Effector memory CD4-positive, alpha-beta T cell (primary cell): Measurements from ENCODE around the gene HOPX.
"Not testable (repeated sequence)": the region's sequence is repeated elsewhere in the genome, so short reads cannot be mapped to it uniquely, and the experiment has no call there.

Experiments
- DNase-seq, 3 donors: peaks; one replicate each; pipeline ENCODE4 v3.0.0-alpha.2; 2020
- H3K27ac ChIP-seq: 2 replicates; pipeline ENCODE4 v1.7.0; 2013; ENCODE audit warnings: mild to moderate bottlenecking, low read length, moderate library complexity; ENCODE audit not compliant: insufficient read depth, poor library complexity, severe bottlenecking
- H3K27me3 ChIP-seq: replicated peaks from 2 replicates; pipeline ENCODE4 v1.7.0; 2013; ENCODE audit warnings: mild to moderate bottlenecking, low read length; ENCODE audit not compliant: insufficient read depth, control insufficient read depth, poor library complexity, severe bottlenecking
- H3K36me3 ChIP-seq: 2 replicates; pipeline ENCODE4 v1.7.0; 2013; ENCODE audit warnings: mild to moderate bottlenecking, low read length, moderate library complexity; ENCODE audit not compliant: control insufficient read depth, insufficient read depth
- H3K4me1 ChIP-seq: 2 replicates; pipeline ENCODE4 v1.7.0; 2013; ENCODE audit warnings: low read length, mild to moderate bottlenecking; ENCODE audit not compliant: control insufficient read depth, insufficient read depth, poor library complexity, severe bottlenecking
- H3K4me3 ChIP-seq: 2 replicates; pipeline ENCODE4 v1.7.0; 2013; ENCODE audit warnings: low read length, low read depth, mild to moderate bottlenecking; ENCODE audit not compliant: insufficient read depth, poor library complexity, severe bottlenecking
- H3K9me3 ChIP-seq: 2 replicates; pipeline ENCODE4 v1.7.0; 2013; ENCODE audit warnings: mild to moderate bottlenecking, low read length, moderate library complexity; ENCODE audit not compliant: control insufficient read depth

HOPX gene

DNA sequence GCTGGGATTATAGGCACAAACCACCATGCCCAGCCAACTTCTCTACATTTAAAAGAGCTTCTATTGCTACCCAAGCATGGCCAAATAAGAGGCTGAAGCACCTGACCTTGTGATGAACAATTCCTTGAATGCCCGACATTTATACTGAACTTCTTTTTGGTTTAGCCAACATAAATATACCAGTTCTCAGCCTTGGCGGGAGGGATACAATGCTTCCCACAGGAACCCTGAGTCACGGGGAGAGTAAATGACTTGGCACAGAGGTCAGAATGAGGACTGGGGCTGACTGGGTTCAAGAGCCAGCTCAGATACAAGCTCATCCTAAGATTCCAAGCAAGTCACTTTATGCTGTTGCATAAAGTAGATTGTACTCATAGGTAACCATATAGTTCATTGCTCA, 6.1 kb downstream of the HOPX start:
- H3K36me3 ChIP-seq, result no peaks in the 10 kb centered on the region
- DNase-seq, result no peak
- no peaks in the 10 kb centered on the region for H3K27me3 ChIP-seq
- H3K9me3 ChIP-seq, result no peaks in the 10 kb centered on the region
- no peak overlapping the region for H3K4me3 ChIP-seq
- H3K4me1 ChIP-seq, result no peaks in the 10 kb centered on the region
- no peak overlapping the region for H3K27ac ChIP-seq

DNA sequence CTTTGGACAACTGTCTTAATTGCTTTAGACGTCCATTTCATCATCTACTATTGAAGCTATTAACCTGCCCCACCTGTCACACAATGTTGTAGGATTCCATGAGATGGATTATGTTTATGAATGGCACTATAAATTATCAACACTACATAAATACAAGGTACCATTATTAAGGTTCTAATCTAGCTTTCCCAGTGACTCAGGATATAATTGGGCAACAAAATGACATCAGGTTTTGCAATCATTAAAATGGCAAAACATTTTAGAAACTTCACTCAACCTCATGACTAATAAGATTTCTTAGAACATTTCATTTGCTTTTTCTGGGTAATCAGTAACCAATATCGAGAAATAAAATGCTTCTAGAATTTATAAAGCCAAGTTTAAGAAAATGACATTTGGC, 9.2 kb downstream of the HOPX start:
- Histone ChIP-seq H3K4me1 (no peaks in the 10 kb centered on the region), H3K4me3 (no peak overlapping the region), H3K36me3 (no peaks in the 10 kb centered on the region), H3K27ac (no peak overlapping the region), H3K27me3 (no peaks in the 10 kb centered on the region), H3K9me3 (no peaks in the 10 kb centered on the region)
- no peak for DNase-seq

DNA sequence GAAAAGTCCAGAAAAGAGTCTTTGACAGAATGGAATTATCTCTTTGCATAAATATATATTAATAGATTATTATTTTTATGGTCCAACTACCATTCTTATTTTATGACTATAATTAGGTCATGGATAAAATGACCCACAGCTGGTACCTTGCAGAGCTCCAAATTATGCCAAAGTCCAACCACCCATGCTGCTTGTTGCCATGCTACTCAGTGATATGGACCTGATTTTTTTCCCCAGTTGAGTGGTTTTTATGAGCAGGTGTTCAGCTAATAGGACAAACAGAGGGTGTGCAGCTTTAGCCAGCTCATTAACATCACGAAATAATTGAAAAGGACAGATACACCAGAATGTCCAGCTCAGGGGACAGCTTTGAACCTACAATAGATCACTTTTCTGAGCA, 9.7 kb downstream of the HOPX start:
- Histone ChIP-seq H3K4me1 (no peaks in the 10 kb centered on the region), H3K36me3 (no peaks in the 10 kb centered on the region), H3K4me3 (no peak overlapping the region), H3K27ac (no peak overlapping the region), H3K27me3 (no peaks in the 10 kb centered on the region), H3K9me3 (no peaks in the 10 kb centered on the region)
- no peak for DNase-seq

DNA sequence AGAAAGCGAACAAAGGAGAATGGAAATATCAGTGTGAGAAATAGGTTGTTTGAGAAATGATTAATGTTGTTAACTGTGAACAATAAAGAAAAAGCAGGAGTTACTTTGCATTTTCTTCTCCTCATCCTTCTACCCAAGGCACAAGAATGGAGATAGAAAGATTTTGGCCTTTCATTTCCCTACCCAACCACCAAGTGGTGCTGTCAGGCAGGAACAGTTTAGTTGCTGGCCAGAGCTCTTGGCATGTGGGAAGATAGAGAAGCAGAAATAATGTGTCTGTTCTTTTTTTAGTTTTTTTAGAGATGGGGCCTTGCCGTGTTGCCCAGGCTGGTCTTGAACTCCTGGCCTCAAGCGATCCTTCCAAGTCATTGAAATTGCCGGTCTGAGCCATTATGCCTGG, 12.8 kb downstream of the HOPX start:
- Histone ChIP-seq H3K36me3 (no peaks in the 10 kb centered on the region), H3K27me3 (no peaks in the 10 kb centered on the region), H3K9me3 (no peaks in the 10 kb centered on the region), H3K4me3 (no peak overlapping the region), H3K27ac (no peak overlapping the region), H3K4me1 (no peaks in the 10 kb centered on the region)
- no peak for DNase-seq

DNA sequence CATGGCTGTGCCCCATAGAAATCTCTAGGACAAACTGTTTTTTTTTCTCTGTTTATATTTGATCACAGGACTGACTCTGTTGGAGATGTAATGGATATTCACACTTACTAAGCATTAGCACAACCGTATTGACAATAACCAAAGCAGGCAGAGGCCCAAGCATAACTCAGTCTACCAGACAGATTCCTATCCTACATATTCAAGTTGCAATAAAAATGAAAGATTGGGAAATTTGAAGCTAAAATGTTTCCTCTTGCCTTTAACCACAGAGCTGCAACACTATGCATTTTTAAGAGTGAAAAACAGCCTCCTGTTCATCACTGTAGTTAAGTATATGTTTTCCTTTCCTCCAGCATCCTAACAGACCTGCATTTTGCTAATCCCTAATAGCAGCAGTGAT, 13.7 kb downstream of the HOPX start:
- not testable (repeated sequence) for H3K4me3 ChIP-seq, DNase-seq, H3K27me3 ChIP-seq, H3K36me3 ChIP-seq, H3K4me1 ChIP-seq, H3K27ac ChIP-seq, H3K9me3 ChIP-seq

DNA sequence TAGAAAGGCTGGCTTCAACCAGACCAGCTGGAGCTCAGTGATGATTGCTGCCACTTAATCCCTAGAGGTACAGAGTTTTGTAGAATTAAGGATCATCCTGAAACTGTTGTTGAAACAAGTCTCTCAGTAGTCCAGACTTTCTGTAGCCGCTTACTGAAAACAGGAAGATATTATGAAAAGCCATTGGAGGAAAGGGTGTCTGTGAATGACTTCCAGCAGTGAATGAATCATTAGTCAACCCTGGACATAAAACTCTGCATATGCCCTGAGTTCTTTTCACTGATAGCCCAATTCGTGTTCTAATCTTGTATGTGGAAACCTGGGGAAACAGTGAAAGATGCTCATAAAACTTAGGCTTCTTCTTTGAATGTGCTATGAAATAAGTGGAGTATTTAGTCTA, 14.8 kb downstream of the HOPX start:
- no peaks in the 10 kb centered on the region for H3K9me3 ChIP-seq
- no peaks in the 10 kb centered on the region for H3K36me3 ChIP-seq
- H3K27ac ChIP-seq, result no peak overlapping the region
- H3K4me1 ChIP-seq, result no peaks in the 10 kb centered on the region
- DNase-seq, result no peak
- no peak overlapping the region for H3K4me3 ChIP-seq
- no peaks in the 10 kb centered on the region for H3K27me3 ChIP-seq

DNA sequence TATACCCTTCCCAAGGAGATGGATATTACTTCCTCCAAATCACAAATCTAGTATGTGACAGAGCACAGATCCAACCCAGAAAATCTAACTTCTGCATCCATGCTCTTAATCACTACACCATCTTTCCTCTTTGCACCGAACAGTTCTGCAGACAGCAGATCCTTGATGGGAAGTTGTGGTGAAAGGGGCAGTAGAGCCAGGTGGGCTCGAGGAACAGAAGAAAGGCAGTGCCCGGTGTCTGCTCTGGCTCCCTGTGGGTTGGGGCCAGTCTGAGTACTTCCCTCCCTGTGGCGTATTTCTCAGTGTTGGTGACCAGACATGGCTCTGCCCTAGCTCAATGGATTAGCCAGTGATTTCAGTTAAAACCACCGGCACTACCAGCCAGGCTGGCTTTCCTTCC, 15.3 kb downstream of the HOPX start:
- no peaks in the 10 kb centered on the region for H3K4me1 ChIP-seq
- H3K27me3 ChIP-seq, result no peaks in the 10 kb centered on the region
- H3K9me3 ChIP-seq, result no peaks in the 10 kb centered on the region
- no peak overlapping the region for H3K27ac ChIP-seq
- H3K36me3 ChIP-seq, result no peaks in the 10 kb centered on the region
- DNase-seq, result no peak
- H3K4me3 ChIP-seq, result no peak overlapping the region

DNA sequence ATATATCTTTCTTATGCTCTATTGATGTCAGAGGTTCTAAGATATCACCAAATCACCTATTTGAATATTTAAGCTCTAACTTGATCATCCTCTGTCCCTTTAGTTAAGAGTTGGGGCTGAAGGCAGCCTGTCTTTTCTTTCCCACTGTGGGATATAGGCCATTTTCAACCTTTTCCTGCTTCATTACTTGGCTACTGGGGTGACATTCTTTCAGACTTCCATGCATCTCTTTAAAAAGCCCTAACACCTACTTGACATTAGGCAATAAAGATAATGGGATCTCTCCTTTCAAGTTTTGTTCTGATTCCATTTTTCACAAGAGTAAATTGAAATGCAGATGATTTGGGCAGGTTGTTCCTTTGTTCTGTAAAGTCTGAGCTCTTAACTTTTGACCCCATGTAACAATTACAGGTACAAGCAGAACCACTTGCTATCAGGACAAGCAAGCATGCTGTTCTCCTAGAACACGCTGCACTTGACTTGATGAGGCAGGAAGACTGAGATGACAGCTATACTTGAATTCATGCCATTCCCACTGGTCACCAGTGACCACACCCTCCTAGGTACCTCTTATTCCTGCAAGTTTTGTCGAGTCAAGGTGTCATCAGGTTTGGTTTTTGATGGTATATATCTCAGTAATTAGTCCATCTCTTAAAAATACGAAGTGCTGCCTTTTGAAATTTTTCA, 18.2 kb downstream of the HOPX start:
- Histone ChIP-seq H3K36me3 (no peaks in the 10 kb centered on the region), H3K4me3 (no peak overlapping the region), H3K27me3 (no peaks in the 10 kb centered on the region), H3K9me3 (no peaks in the 10 kb centered on the region), H3K4me1 (no peaks in the 10 kb centered on the region), H3K27ac (no peak overlapping the region)
- DNase-seq, result no peak

DNA sequence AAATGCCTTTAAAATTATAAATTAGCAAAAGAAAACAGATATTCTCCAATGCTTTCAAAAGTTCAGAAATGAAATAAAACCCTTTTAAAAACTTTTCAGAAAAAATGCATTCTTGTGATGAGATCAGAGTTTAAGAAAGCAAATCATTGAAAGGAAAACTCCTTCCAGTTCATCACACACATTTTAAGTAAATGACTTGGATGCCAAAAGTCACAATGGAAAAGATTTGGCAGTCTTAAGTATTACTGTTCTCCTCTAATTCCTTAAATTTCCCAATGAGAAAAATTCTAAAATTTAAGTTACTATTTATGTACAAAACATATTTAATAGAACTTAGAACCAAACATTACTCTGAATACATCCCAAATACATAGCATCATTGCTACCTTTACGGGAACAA, 21.1 kb downstream of the HOPX start:
- Histone ChIP-seq H3K9me3 (no peaks in the 10 kb centered on the region), H3K4me3 (no peak overlapping the region), H3K36me3 (no peaks in the 10 kb centered on the region), H3K27me3 (no peaks in the 10 kb centered on the region), H3K4me1 (peaks cover 2% of the 10 kb centered on the region), H3K27ac (no peak overlapping the region)
- DNase-seq, result no peak

DNA sequence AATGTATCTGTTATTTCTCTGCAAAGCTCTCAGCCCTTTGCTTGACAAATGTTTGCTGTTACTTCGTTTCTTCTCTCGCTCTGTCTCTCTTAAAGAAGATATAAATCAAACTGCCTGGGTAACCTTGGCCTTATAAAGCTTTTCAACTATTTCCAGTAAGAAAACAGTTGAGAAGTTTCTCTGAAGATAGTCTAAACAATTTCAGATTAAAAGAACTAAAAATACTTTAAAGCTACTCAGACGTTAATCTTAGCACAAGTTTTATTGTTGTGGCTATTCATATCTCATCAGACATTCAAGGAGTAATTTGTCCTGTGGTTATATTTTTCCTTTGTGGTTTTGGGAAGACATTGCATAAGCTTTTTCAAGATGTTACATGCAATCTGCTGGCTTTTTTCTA, 22.6 kb downstream of the HOPX start:
- H3K9me3 ChIP-seq, result no peaks in the 10 kb centered on the region
- H3K27ac ChIP-seq, result no peak overlapping the region
- H3K27me3 ChIP-seq, result no peaks in the 10 kb centered on the region
- DNase-seq, result no peak
- H3K36me3 ChIP-seq, result no peaks in the 10 kb centered on the region
- peaks cover 15% of the 10 kb centered on the region for H3K4me1 ChIP-seq
- no peak overlapping the region for H3K4me3 ChIP-seq
